ENCODE measurements around the gene ACOT11. TPM values are rescaled to one million over a fixed set of nuclear protein-coding genes. Genes with fewer than 3 reads are reported as not detected.
"Not testable (repeated sequence)": the region's sequence is repeated elsewhere in the genome, so short reads cannot be mapped to it uniquely, and the experiment has no call there.

Gene ACOT11
- total and polyA plus RNA-seq, 11 donors: 33.2 to 69.3 (median 55.9) TPM

DNA sequence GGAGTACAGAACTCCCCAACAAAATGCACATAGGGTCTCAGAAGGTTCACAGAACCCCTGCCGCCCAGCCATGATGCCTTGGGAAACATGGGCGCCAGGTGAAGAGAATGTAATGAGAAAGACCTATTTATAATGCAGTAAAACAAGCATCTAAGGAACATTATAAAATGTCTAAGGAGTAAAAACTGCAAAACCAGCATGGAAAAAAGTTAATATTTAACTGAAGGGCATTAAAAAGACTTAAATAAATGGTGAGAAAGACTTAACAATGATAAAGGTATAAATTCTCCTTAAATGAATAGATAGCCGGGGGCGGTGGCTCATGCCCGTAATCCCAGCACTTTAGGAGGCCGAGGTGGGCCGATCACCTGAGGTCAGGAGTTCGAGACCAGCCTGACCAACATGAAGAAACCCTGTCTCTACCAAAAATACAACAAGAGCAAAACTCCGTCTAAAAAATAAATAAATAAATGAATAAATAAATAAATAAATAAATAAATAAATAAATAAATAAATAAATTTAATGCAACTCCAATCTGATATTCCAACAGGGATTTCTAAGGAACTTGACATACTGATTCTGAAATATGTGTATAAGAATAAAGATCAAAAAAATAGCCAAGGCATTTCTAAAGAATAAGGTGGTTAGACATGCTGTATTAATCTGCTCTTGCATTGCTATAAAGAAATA, 27.3 kb upstream of the ACOT11 start:
- H3K27me3 ChIP-seq: peaks cover 0 to 3% (median 0%) of the 10 kb centered on the region in 9 donors

DNA sequence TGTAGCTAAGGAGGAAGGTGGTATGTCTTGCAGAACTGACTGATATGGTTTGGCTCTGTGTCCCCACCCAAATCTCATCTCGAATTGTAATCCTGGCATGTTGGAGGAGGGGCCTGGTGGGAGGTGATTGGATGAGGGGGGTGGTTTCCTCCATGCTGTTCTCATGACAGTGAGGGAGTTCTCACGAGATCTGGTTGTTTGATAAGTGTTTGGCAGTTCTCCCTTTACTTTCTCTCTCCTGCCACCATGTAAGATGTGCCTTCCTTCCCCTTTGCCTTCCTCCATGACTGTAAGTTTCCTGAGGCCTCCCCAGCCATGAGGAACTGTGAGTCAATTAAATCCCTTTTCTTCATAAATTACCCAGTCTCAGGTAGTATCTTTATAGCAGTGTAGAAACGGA, 21.5 kb upstream of the ACOT11 start:
- DNase-seq; H3K36me3 ChIP-seq; H3K4me3 ChIP-seq; ATAC-seq; intact Hi-C loops (cut with DNase I); H3K27me3 ChIP-seq; H3K9me3 ChIP-seq; H3K27ac ChIP-seq; H3K4me1 ChIP-seq: not testable (repeated sequence)
- 67 to 81% (median 75%) methylated on average over 3 of the region's 3 CpGs for WGBS, 4 donors

More for the DNA sequence above, 27.3 kb upstream of the ACOT11 start:
- TF ChIP-seq POLR2A (IDR thresholded peaks at IDR 0.05): no peak
- TF ChIP-seq, protein P1, sequence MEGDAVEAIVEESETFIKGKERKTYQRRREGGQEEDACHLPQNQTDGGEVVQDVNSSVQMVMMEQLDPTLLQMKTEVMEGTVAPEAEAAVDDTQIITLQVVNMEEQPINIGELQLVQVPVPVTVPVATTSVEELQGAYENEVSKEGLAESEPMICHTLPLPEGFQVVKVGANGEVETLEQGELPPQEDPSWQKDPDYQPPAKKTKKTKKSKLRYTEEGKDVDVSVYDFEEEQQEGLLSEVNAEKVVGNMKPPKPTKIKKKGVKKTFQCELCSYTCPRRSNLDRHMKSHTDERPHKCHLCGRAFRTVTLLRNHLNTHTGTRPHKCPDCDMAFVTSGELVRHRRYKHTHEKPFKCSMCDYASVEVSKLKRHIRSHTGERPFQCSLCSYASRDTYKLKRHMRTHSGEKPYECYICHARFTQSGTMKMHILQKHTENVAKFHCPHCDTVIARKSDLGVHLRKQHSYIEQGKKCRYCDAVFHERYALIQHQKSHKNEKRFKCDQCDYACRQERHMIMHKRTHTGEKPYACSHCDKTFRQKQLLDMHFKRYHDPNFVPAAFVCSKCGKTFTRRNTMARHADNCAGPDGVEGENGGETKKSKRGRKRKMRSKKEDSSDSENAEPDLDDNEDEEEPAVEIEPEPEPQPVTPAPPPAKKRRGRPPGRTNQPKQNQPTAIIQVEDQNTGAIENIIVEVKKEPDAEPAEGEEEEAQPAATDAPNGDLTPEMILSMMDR (IDR thresholded peaks at IDR 0.05): no peak
- H3K36me3 ChIP-seq: no peaks in the 10 kb centered on the region
- no peak for ATAC-seq
- DNase-seq: no peak
- 91 to 92% (median 92%) methylated on average over 9 of the region's 9 CpGs for WGBS, 4 donors
- H3K27ac ChIP-seq: no peak overlapping the region
- no peaks in the 10 kb centered on the region for H3K9me3 ChIP-seq
- no peak overlapping the region for H3K4me3 ChIP-seq
- intact Hi-C loops (cut with DNase I): no loop called here
- H3K4me1 ChIP-seq: no peaks in the 10 kb centered on the region

DNA sequence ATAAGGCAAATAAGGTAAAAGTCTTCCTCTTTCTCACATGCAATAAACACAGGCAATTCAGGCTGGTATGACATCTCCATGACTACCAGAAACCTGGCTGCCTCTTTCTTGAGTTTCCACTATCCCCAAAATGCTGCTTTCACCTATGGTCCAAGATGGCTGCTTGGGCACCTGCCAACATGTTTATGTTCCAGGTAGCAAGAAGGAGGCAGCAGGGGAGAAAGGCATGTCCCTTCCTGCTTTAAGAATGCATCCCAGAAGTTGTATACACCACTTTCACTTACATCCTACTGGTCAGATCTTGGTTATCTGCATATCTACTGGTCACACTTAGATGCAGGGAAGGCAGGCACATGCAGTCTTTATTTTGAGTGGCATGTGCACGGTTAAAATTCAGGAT, 19.4 kb upstream of the ACOT11 start:
- ATAC-seq (no peak), DNase-seq (no peak)
- H3K27ac ChIP-seq: no peak overlapping the region
- no peak for TF ChIP-seq POLR2A (IDR thresholded peaks at IDR 0.05)
- TF ChIP-seq, protein P1 (IDR thresholded peaks at IDR 0.05): no peak
- H3K4me1 ChIP-seq: no peaks in the 10 kb centered on the region
- no peak overlapping the region for H3K4me3 ChIP-seq
- intact Hi-C loops (cut with DNase I): no loop called here
- H3K27me3 ChIP-seq: no peaks in the 10 kb centered on the region
- H3K9me3 ChIP-seq: no peaks in the 10 kb centered on the region
- no peaks in the 10 kb centered on the region for H3K36me3 ChIP-seq
- 70 to 77% (median 77%) methylated on average over 1 of the region's 1 CpG for WGBS, 4 donors

DNA sequence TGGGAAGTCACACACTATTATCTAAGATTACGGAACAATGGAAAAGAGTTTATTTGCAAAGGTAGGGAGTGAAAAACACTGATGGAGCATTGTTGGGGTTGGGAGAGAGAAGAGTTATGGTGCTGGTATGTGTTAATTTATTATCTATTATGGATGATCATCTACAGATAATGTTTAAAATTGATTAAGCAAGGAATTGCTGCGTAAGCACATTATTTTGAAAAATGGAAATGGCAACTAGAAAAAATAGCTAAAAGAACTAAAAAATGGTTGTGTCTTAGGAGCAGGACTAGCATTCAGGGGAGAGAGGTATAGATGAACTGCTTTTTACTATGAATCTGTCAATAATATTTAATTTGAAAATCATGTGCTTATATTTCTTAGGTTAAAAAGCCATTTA, 16.0 kb upstream of the ACOT11 start:
- Histone ChIP-seq H3K36me3 (no peaks in the 10 kb centered on the region), H3K4me3 (no peak overlapping the region), H3K27ac (no peak overlapping the region), H3K4me1 (no peaks in the 10 kb centered on the region), H3K9me3 (no peaks in the 10 kb centered on the region), H3K27me3 (no peaks in the 10 kb centered on the region)
- intact Hi-C loops (cut with DNase I): no loop called here
- TF ChIP-seq, protein P1 (IDR thresholded peaks at IDR 0.05): no peak
- no peak for TF ChIP-seq POLR2A (IDR thresholded peaks at IDR 0.05)
- ATAC-seq: no peak
- 91 to 97% (median 95%) methylated on average over 2 of the region's 2 CpGs for WGBS, 4 donors
- DNase-seq: no peak

DNA sequence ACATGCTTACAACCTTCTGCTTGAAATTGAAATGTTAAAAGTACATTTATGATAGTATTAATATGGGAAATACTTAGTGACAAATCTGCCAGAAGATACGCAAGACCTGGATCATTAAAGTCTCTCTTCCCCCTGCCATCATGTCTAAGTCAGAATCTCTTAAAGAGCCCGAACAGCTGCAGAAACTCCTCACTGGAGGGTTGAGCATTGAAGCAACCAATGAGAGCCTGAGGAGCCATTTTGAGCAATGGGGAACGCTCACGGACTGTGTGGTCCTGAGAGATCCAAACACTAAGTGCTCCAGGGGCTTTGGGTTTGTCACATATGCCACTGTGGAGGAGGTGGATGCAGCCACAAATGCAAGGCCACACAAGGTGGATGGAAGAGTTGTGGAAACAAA, 11.4 kb upstream of the ACOT11 start:
- H3K36me3 ChIP-seq; H3K27ac ChIP-seq; DNase-seq; intact Hi-C loops (cut with DNase I); H3K27me3 ChIP-seq; H3K4me1 ChIP-seq; H3K4me3 ChIP-seq; H3K9me3 ChIP-seq; ATAC-seq: not testable (repeated sequence)
- 80 to 84% (median 81%) methylated on average over 4 of the region's 4 CpGs for WGBS, 4 donors
